ENCODE measurements around the gene UTP4.
A peak's percentile ranks its signal among the peaks of the same experiment; 100 is the strongest.
"Not testable (repeated sequence)": the region's sequence is repeated elsewhere in the genome, so short reads cannot be mapped to it uniquely, and the experiment has no call there.

Gene UTP4

GRCh38 chr16:69110406-69110805, 22.0 kb upstream of the UTP4 start:
- no peak for DNase-seq (ENCODE audit: low spot score)

GRCh38 chr16:69111216-69111875, 21.1 kb upstream of the UTP4 start:
- DNase-seq (ENCODE audit: low spot score) = no peak

DNA sequence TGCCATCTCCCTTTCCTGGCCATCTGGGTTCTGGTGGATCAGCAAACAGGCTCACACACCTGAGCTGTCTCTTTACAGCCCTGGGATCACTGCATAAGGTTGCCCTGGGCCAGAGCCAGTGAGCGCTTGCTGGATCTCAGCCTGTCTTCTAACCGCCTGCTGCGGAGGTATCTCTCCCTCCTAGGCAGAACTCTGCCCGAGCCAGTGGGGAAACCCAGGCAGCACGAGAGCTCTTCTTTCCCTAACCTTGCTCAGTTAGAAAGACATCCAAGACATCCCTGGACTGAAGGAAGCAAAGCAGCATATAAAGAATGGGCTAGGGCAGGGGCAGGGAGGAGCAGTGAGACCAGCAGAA, 20.6 kb upstream of the UTP4 start:
- DNase-seq (ENCODE audit: low spot score) = no peak

DNA sequence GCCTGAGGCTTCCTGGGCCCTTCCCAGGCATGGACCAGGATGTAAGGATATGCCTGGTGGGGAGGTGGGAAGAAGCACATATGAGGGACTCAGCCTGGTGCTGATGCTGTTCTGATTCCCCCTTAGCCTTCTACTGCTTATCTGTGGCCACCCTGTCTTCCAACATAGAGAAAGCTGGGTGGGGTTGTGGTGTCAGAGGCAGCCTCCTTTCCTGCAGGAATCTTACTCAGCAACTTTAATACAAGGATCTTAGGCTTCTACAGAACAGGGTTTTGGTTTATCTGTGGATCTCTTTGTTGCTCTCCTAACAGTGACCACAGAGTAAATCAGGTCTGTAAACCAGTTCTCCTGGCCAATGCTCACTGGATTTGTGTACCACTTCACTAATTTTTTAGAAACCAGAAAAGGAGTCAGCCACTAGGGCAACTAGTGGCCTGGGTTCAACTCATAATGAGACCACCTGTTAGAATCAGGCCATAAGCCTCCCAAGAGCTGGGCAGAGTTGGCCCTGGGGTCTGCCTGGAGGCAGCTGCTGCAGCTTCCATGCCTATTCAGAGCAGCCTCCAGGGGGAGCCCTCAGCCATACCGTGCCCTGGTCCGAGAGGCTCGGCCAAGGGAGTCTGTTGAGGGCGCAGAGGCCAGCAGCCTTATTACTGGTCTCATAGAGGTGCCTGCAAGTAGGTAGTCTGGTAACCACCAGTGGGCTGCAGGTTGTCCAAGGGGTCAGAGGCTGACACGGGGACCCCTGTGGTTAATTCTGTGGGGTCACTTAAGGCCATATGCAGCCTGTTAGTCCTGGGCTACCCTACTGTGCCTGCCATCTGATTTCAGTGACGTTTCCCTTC, 19.9 kb upstream of the UTP4 start:
- peak; percentile 17 for DNase-seq (ENCODE audit: low spot score)

DNA sequence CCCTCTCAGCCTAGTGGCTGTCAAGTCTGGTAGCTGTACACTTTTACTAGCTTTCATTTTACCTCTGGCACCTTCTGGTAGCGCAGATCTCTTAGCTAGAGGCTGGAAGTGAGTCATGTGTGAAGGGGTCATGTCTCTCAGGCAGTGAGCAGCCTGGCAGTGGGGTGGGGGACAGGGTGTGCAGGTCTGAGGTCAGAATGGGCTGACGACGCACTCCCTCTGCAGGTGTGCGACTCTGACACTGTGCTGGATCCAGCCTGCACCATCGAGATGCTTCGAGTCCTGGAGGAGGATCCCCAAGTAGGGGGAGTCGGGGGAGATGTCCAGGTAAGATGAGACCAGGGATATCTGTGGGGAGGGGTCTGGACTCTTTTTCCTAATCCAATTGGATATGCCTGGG, 19.2 kb upstream of the UTP4 start:
- DNase-seq (ENCODE audit: low spot score) = no peak

DNA sequence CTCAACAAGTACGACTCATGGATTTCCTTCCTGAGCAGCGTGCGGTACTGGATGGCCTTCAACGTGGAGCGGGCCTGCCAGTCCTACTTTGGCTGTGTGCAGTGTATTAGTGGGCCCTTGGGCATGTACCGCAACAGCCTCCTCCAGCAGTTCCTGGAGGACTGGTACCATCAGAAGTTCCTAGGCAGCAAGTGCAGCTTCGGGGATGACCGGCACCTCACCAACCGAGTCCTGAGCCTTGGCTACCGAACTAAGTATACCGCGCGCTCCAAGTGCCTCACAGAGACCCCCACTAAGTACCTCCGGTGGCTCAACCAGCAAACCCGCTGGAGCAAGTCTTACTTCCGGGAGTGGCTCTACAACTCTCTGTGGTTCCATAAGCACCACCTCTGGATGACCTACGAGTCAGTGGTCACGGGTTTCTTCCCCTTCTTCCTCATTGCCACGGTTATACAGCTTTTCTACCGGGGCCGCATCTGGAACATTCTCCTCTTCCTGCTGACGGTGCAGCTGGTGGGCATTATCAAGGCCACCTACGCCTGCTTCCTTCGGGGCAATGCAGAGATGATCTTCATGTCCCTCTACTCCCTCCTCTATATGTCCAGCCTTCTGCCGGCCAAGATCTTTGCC, 18.0 kb upstream of the UTP4 start:
- no peak for DNase-seq (ENCODE audit: low spot score)

DNA sequence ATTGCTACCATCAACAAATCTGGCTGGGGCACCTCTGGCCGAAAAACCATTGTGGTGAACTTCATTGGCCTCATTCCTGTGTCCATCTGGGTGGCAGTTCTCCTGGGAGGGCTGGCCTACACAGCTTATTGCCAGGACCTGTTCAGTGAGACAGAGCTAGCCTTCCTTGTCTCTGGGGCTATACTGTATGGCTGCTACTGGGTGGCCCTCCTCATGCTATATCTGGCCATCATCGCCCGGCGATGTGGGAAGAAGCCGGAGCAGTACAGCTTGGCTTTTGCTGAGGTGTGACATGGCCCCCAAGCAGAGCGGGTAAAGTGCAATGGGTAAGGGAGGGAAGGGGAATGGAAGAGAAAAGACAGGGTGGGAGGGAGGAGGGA, 17.5 kb upstream of the UTP4 start:
- no peak for DNase-seq (ENCODE audit: low spot score)

GRCh38 chr16:69115361-69115760, 17.1 kb upstream of the UTP4 start:
- no peak for DNase-seq (ENCODE audit: low spot score)

- DNase-seq (ENCODE audit: low spot score) = no peak
Observed at GRCh38 chr16:69115837-69116236, 16.6 kb upstream of the UTP4 start.

GRCh38 chr16:69116256-69116875, 16.1 kb upstream of the UTP4 start:
- DNase-seq (ENCODE audit: low spot score) = no peak

DNA sequence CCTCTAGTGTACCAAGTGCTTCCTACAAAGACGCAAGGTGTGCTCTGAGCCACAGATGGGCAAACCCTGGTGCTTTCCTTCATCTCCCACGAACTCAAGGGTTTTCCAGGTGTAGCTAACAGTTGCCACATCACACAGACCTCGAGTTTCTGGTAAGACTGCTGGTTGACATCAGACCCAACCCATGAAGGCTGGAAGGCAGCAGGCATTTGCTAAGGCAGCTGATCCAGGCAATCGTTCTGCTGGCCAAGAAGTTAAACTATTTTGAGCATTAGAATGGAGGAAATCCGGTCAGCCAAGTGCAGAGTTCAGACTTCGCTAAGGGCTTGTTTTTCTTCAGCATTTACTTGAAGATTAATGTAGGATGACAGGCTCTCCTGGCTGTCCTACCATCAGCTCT, 15.5 kb upstream of the UTP4 start:
- no peak for DNase-seq (ENCODE audit: low spot score)

GRCh38 chr16:69118468-69118867, 14.0 kb upstream of the UTP4 start:
- DNase-seq (ENCODE audit: low spot score) = no peak

DNA sequence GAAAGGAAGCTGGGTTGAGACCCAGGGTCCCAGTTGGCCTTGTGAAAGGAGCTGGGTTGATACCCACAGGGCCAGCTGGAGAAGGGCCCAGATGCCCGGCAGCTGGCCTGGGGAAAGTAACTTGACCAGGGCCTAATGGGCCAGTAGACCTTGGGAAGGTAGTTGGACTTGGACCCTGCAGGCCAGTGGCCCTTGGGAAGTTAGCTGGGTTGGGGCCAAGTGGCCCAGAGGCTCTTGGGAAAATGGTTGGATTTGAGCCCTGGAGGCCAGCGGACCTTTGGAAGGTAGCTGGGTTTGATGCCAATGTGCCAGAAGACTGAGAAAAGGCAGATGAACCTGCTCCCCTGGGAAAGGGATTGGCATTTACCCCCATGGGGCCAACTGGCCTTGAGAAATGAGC, 13.5 kb upstream of the UTP4 start:
- DNase-seq (ENCODE audit: low spot score) = no peak

- DNase-seq (ENCODE audit: low spot score) = no peak
Observed at GRCh38 chr16:69119536-69119935, 12.9 kb upstream of the UTP4 start.

DNA sequence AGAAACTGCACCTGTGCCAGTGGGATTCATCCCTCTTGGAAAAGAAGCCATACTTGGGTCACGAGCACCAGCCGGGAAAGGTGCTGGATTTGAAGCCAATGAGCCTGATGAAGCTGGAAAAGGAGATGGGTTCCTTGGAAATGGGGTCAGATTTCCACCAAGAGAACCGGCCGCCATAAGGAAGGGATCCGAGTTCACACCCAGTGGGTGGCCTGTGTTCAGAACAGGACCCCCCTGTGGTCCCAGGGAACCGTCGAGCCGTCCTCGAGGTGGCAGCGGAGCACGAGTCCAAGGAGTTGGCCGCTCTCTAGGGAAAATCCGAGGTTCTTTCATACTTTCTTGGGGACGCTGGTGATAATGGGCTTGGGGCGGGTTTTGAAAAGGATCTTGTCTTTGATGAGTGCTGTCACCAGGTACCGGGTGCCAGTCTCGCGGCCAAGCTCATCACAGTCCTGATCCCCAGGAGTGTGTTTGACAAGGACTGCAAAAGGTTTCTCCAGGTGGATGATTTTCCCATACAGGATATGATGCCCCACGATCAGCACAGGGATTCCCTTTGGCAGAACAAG, 12.3 kb upstream of the UTP4 start:
- DNase-seq (ENCODE audit: low spot score) = no peak

- peak; percentile 59 for DNase-seq (ENCODE audit: low spot score)
Observed at GRCh38 chr16:69123910-69124309, 8.5 kb upstream of the UTP4 start.

GRCh38 chr16:69124406-69124805, 8.0 kb upstream of the UTP4 start:
- DNase-seq (ENCODE audit: low spot score) = not testable (repeated sequence)

- not testable (repeated sequence) for DNase-seq (ENCODE audit: low spot score)
Observed at GRCh38 chr16:69124961-69125360, 7.5 kb upstream of the UTP4 start.

DNA sequence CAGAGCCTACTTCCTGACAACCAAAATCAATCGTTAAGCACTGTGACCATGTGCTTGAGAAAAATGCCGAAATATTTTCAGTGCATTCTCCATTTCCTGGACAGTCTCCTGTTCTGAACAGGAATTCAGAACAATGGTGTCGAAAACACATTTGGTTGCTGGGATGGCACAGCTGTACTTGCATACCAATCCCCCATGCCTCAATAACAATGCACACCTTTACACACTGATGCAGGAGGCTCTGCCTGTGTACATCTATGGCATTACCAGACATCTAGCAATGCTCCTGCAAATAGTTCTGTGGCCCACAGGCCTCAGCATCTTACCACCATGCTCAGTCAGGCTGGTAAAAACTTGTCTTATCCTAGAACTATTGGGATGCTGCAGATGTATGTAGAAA, 6.2 kb upstream of the UTP4 start:
- no peak for DNase-seq (ENCODE audit: low spot score)

- DNase-seq (ENCODE audit: low spot score) = not testable (repeated sequence)
Observed at GRCh38 chr16:69126801-69127200, 5.6 kb upstream of the UTP4 start.

DNA sequence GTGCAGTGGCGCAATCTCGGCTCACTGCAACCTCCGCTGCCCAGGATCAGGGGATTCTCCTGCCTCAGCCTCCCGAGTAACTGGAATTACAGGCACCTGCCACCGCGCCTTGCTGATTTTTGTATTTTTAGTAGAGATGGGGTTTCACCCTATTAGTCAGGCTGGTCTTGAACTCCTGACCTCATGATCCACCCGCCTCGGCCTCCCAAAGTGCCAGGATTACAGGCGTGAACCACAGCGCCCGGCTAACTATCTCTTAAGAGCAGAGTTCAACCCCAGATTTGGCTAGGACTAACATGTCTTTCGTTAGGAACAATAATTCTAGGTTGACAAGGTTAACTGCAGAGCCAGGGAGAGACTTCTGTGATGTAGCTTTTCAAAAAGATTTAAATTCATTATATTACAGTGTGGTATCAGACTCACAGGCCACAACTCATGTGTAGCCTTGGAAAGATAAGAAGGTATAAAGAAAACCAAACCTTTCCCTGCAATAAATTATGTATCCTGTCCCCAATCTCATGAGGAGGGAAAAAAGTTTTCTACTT, 4.4 kb upstream of the UTP4 start:
- DNase-seq (ENCODE audit: low spot score) = no peak

- DNase-seq (ENCODE audit: low spot score) = no peak
Observed at GRCh38 chr16:69130461-69130860, 2.0 kb upstream of the UTP4 start.
